OCI-LY7 (cell line): ENCODE results near the gene ANKRD13C. TPM values are rescaled to one million over a fixed set of nuclear protein-coding genes. Genes with fewer than 3 reads are reported as not detected.

Experiments used
- BruUV-seq: library from RNA; stranded (reverse); fragments of 400-500 nt; replicated peaks from 2 replicates; lab custom pipeline; 2021; lab: Mats Ljungman, UMichigan
- CTCF ChIA-PET: fragments of 300-600 bp; sonication (Branson Sonifier 250); formaldehyde crosslinking; loops from one replicate; lab custom pipeline; 2022; ENCODE audit warnings: antibody characterized with exemption; ENCODE audit not compliant: unreplicated experiment; lab: Charles Lee
- POLR2A ChIA-PET: fragments of 300-600 bp; sonication (Branson Sonifier 250); formaldehyde crosslinking; loops from one replicate; lab custom pipeline; 2022; ENCODE audit warnings: antibody characterized with exemption; lab: Charles Lee
- DNase-seq: peaks from one replicate; pipeline ENCODE4 v3.0.0-alpha.2; 2015; ENCODE audit warnings: low spot score
- H2AFZ ChIP-seq: fragments of 200-600 bp; sonication (generic), shearing (Covaris generic); 2 replicates; pipeline ENCODE4 v1.6.1; 2014; ENCODE audit warnings: mild to moderate bottlenecking, antibody characterized with exemption, low read length, moderate library complexity
- H3K27ac ChIP-seq: fragments of 200-600 bp; sonication (generic); 2 replicates; pipeline ENCODE4 v1.5.1; 2014; ENCODE audit warnings: mixed run types, low read depth, mild to moderate bottlenecking, moderate library complexity, low read length, inconsistent platforms; ENCODE audit not compliant: poor library complexity, severe bottlenecking
- H3K36me3 ChIP-seq: fragments of 200-600 bp; sonication (generic); 2 replicates; pipeline ENCODE4 v1.6.1; 2014; ENCODE audit warnings: mild to moderate bottlenecking, antibody characterized with exemption, low read length, moderate library complexity, mixed read lengths; ENCODE audit not compliant: insufficient read depth
- H3K4me1 ChIP-seq: fragments of 200-600 bp; sonication (generic); 2 replicates; pipeline ENCODE4 v1.5.1; 2014; ENCODE audit warnings: mild to moderate bottlenecking, low read length; ENCODE audit not compliant: insufficient read depth, poor library complexity, severe bottlenecking
- H3K4me2 ChIP-seq: fragments of 200-600 bp; sonication (generic); 2 replicates; pipeline ENCODE4 v1.6.1; 2014; ENCODE audit warnings: mild to moderate bottlenecking, low read length
- H3K4me3 ChIP-seq: fragments of 200-600 bp; sonication (generic); 2 replicates; pipeline ENCODE4 v1.5.1; 2014; ENCODE audit warnings: mild to moderate bottlenecking, low read depth, low read length; ENCODE audit not compliant: poor library complexity, severe bottlenecking
- H3K79me2 ChIP-seq: fragments of 200-600 bp; sonication (generic); 2 replicates; pipeline ENCODE4 v1.6.1; 2016; ENCODE audit warnings: low read depth, mild to moderate bottlenecking, low read length, moderate library complexity, mixed read lengths; ENCODE audit not compliant: insufficient read depth
- H3K9me2 ChIP-seq: fragments of 200-600 bp; sonication (generic); 2 replicates; pipeline ENCODE4 v1.6.1; 2016; ENCODE audit warnings: mild to moderate bottlenecking, low read length, mixed read lengths; ENCODE audit not compliant: insufficient read depth
- H3K9me3 ChIP-seq: fragments of 200-600 bp; sonication (generic); 2 replicates; pipeline ENCODE4 v1.6.1; 2014; ENCODE audit warnings: mild to moderate bottlenecking, mixed run types, low read length, mixed read lengths
- H4K20me1 ChIP-seq: fragments of 200-600 bp; sonication (generic); 2 replicates; pipeline ENCODE4 v1.6.1; 2014; ENCODE audit warnings: mild to moderate bottlenecking, antibody characterized with exemption, low read length, moderate library complexity, mixed read lengths; ENCODE audit not compliant: insufficient read depth
- EZH2phosphoT487 ChIP-seq: fragments of 200-600 bp; sonication (generic); IDR thresholded peaks from 2 replicates; pipeline ENCODE4 v1.6.1; 2018; ENCODE audit warnings: low read depth, borderline replicate concordance, mild to moderate bottlenecking, mixed run types, antibody characterized with exemption, low read length, moderate library complexity, mixed read lengths
- intact Hi-C: fragments of 100-400 bp; cut with micrococcal nuclease; formaldehyde crosslinking; loops from one replicate; pipeline ENCODE4 v1.10.0; 2022; ENCODE audit not compliant: unreplicated experiment
- total RNA-seq, 2 experiments: library from RNA; depleted of rRNA in 1 of 2; stranded (reverse); fragments of >200 nt in 1 of 2; shearing (Covaris generic) in 1 of 2; gene quantifications; 2 replicates each; pipeline ENCODE4 v1.2.3, GENCODE V29; 2014 to 2022
- TF ChIP-seq, protein P1 (sequence below): fragments of 200-600 bp; sonication (generic); conservative IDR thresholded peaks from 2 replicates; pipeline ENCODE4 v1.5.1; 2014; ENCODE audit warnings: mild to moderate bottlenecking, antibody characterized with exemption, low read length, moderate library complexity, mixed read lengths

ANKRD13C gene
- total RNA-seq, 2 experiments from 2014 or later = 17.3 to 22.1 TPM

GRCh38 chr1:70295749-70296148 is 58.8 kb downstream of the ANKRD13C start:
- BruUV-seq = no TSS peak
- DNase-seq = no peak
- Histone ChIP-seq H4K20me1 (no peaks in the 10 kb centered on the region), H3K79me2 (no peaks in the 10 kb centered on the region), H3K27ac (no peak overlapping the region), H3K9me2 (no peaks in the 10 kb centered on the region), H2AFZ (no peak overlapping the region), H3K9me3 (no peaks in the 10 kb centered on the region), H3K4me2 (no peak overlapping the region), H3K36me3 (peaks cover 79% of the 10 kb centered on the region), H3K4me3 (no peak overlapping the region), H3K4me1 (no peaks in the 10 kb centered on the region)
- TF ChIP-seq EZH2phosphoT487 = no peak
- TF ChIP-seq, protein P1, sequence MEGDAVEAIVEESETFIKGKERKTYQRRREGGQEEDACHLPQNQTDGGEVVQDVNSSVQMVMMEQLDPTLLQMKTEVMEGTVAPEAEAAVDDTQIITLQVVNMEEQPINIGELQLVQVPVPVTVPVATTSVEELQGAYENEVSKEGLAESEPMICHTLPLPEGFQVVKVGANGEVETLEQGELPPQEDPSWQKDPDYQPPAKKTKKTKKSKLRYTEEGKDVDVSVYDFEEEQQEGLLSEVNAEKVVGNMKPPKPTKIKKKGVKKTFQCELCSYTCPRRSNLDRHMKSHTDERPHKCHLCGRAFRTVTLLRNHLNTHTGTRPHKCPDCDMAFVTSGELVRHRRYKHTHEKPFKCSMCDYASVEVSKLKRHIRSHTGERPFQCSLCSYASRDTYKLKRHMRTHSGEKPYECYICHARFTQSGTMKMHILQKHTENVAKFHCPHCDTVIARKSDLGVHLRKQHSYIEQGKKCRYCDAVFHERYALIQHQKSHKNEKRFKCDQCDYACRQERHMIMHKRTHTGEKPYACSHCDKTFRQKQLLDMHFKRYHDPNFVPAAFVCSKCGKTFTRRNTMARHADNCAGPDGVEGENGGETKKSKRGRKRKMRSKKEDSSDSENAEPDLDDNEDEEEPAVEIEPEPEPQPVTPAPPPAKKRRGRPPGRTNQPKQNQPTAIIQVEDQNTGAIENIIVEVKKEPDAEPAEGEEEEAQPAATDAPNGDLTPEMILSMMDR = no peak
- CTCF ChIA-PET = no interaction called here
- POLR2A ChIA-PET = no interaction called here
- intact Hi-C loops = no loop called here

DNA sequence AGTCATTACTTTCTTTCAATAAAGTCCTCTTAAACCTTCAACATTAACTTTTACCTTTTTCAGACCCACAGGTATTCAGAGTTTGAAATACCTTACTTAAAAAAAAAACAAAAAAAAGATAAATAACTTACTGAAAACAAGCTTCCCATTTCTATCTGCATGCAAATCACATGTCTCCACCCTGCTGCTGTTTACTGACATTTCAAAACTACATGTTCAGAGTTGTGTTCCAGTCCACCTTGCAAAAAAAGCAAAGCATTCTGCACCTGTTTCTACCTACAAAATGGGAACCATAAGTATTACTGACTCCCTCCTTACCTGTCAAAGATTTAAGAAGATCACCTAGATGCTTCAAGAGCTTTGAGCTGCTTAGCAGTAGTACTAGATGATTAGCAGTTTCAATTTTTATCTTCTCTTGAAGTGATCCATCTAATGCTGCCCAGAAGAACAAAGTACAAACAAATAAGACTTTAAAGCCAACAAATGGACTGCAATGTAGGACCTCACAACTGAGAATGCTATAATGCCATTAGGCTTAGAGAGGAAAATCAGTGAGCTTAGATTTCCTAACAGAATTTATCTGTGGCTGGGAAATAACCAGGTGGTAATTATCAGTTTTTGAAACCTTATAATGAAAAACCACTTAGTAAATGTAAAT is 61.2 kb downstream of the ANKRD13C start:
- no peaks in the 10 kb centered on the region for H3K4me1 ChIP-seq
- no TSS peak for BruUV-seq
- no peak for DNase-seq
- no peak overlapping the region for H3K27ac ChIP-seq
- H2AFZ ChIP-seq = no peak overlapping the region
- CTCF ChIA-PET = no interaction called here
- no peaks in the 10 kb centered on the region for H4K20me1 ChIP-seq
- no peaks in the 10 kb centered on the region for H3K9me2 ChIP-seq
- no peak overlapping the region for H3K4me2 ChIP-seq
- no peaks in the 10 kb centered on the region for H3K9me3 ChIP-seq
- no peak overlapping the region for H3K4me3 ChIP-seq
- TF ChIP-seq EZH2phosphoT487 = no peak
- TF ChIP-seq, protein P1 = no peak
- intact Hi-C loops = no loop called here
- no peaks in the 10 kb centered on the region for H3K79me2 ChIP-seq
- peaks cover 79% of the 10 kb centered on the region for H3K36me3 ChIP-seq
- POLR2A ChIA-PET = interaction anchor here (0.7 to 1.7 kb wide), 3 partner anchors 10 to 21 kb away, joined by 3 to 7 read pairs (median 6); no protein-coding TSS in a partner anchor

DNA sequence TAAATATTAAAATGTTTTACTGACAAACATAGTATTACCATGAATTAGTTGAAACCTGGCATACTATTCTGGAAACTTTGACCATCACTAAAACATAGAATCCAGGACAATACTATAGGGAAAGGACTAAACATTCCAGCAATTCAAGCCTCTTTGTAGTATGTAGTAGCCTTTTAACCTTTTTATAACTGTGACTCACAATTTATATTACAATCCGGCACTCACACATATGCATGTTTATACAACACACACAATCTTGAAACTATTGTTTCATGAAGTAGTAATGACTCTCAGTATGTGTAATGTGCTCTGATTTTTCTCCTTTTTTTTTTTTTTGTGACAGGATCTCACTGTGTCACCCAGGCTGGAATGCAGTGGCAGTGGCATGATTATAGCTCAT is 64.3 kb downstream of the ANKRD13C start:
- no peak overlapping the region for H3K27ac ChIP-seq
- H3K9me3 ChIP-seq = no peaks in the 10 kb centered on the region
- H3K36me3 ChIP-seq = peaks cover 68% of the 10 kb centered on the region
- H3K9me2 ChIP-seq = no peaks in the 10 kb centered on the region
- H3K4me3 ChIP-seq = no peak overlapping the region
- ChIA-PET CTCF (no interaction called here), POLR2A (no interaction called here)
- no peak overlapping the region for H2AFZ ChIP-seq
- no peak for DNase-seq
- no peaks in the 10 kb centered on the region for H3K4me1 ChIP-seq
- 0 out of 2 replicates have a peak, but pooled peaks cover 5% of the 10 kb centered on the region for H3K79me2 ChIP-seq
- H4K20me1 ChIP-seq = no peaks in the 10 kb centered on the region
- BruUV-seq = no TSS peak
- intact Hi-C loops = no loop called here
- H3K4me2 ChIP-seq = no peak overlapping the region
- TF ChIP-seq EZH2phosphoT487 = no peak
- TF ChIP-seq, protein P1 = no peak
